CD4-positive, alpha-beta T cell treated with Interleukin-4 for 1 hour (primary cell): ENCODE results near the gene CASQ2.
A peak's percentile ranks its signal among the peaks of the same experiment; 100 is the strongest.

Source experiments
- DNase-seq, 2 donors: peaks; one replicate each; pipeline ENCODE4 v3.0.0-alpha.2; 2020 to 2022

Gene CASQ2

DNA sequence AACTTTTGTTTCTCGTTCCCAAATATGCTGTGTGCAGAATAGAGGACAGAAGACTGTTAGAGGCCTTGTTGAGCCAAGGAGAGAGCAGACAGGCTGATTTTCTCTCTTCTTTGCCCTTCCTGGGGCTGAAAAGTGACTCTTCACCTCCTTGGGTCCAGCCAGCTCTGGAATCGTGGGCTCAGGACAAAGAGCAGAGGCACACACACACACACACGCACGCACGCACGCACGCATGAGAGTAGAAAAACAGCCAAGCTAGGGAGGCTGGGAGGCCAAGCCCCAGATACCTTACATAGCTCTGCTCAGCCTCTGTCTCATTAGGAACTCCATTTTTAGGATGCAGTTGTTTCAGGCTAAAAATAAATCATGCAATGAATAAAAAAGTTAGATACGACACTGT, at the start of gene CASQ2:
TSS of gene CASQ2 (minus strand) at position 166 of the 400 bp plus-strand sequence. CDS start 173 bp downstream, outside the sequence.
- no peak for DNase-seq

- DNase-seq: no peak
Measured at GRCh38 chr1:115815694-115816093, 47.2 kb upstream of the CASQ2 start.

DNA sequence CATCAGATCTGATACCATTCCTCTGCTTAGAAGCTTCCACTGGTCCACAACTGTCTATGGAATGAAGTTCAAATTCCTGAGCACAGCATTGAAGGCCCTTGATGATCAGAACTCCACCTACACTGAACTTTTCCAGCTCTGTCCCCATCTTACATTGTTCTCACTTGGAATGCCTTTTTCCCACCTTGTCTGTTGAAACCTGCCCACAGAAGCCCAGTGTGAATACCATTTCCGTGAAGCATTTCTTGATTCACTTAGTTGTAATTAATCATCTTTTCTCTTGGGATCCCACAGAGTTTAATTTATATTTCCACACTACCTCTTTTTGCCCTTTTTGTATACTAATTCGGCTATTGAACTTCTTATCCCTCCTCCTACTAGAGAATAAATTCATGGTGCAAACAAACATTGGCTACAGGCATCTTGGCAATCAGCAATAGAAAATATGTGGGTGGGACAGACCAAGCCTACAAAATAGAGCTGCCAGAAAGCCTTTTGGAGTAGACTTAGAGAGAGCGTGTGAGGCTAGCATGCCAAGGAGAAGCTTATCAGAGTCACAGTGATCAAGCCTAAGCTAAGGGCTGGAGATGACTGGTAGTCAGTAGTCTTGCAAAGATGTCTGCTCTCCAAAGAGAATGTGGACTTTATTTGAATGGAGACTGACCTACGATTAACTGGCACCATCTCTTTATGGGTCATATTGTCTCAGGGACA, 46.3 kb upstream of the CASQ2 start:
- no peak for DNase-seq

DNA sequence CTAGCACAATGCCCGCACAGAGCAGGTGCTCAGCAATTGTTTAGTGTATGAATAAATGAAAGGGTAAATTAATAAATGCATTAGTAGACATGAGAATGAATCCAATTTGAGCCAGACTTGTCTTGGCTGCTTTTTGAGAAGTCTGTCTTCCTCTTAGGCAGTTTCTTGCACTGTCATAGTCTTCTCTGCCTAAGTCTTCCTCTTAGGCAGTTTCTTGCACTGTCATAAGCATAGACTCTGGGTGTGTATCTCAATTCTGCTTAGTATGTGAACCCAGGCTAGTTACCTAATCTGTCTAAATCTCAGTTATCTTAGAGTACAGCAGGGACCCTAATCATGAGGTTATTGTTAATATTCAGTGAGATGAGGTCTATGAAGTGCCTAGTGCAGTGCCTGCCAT, 45.2 kb upstream of the CASQ2 start:
- DNase-seq: no peak

- no peak for DNase-seq
Measured at GRCh38 chr1:115811140-115811828, 42.8 kb upstream of the CASQ2 start.

- DNase-seq: no peak
Measured at GRCh38 chr1:115810609-115811008, 42.1 kb upstream of the CASQ2 start.

GRCh38 chr1:115809847-115810246, 41.3 kb upstream of the CASQ2 start:
- no peak for DNase-seq

DNA sequence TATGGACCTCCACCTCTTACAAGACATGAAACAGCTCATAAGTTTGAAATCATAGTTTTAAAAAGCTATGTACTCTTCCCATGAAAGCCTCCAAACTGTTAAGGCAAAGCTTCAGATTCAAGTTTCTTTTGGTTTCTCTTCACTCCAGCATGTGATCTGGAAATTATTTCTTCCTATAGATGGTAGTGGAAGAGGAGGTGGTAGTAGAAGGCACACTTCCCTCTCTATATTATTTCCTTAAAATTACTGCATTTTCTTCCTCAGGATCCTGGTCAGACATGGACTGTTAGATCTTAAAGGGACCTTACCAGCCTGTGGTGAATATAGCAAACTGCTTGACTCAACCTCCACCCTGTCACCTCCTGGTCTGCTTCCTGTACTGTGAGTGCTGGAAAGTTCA, 40.6 kb upstream of the CASQ2 start:
- DNase-seq: no peak

- DNase-seq: peak; percentile 23 to 48
Measured at GRCh38 chr1:115807723-115808122, 39.2 kb upstream of the CASQ2 start.

- DNase-seq: no peak
Measured at GRCh38 chr1:115805597-115805996, 37.1 kb upstream of the CASQ2 start.

GRCh38 chr1:115802416-115802815, 33.9 kb upstream of the CASQ2 start:
- DNase-seq: no peak

GRCh38 chr1:115797486-115797885, 29.0 kb upstream of the CASQ2 start:
- DNase-seq: no peak

DNA sequence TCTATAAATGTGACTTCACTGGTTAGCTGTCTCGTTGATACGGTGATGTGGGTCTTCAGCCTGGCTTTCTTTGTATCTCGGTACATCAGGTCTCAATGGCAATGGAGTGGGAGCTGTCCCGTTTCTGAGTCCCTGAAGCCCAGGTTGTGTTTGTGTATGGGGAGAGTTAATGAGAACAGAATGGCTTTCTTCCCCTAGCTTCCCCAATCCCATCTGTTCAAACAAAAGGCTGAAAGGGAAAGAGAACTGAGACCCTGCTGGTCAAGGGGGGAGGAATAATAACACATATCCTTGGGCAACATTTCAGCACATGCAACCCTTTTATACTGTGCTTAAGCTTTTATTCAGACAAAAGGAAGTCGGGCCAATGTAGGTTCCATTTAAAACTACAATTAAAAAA, 28.4 kb upstream of the CASQ2 start:
- DNase-seq: no peak

DNA sequence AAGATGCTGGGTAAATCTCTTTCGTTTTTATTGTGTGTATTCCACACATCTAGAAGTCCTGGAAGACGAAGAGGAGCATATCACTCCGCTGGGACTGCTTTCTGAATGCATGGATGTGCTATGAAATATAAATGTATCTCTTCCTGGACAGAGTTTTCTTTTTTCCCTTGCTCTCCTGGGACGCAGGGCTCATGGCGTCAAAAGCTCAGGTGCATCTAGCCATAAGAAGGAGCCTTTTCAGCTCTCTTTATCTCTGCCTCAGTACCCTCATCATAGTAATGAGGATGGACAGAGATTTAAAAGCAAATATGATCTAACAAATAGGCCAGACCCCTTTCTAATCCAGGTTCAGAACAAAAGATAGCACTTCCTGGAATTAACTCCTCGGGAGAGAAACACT, 27.5 kb upstream of the CASQ2 start:
- DNase-seq: no peak

GRCh38 chr1:115794976-115795639, 26.6 kb upstream of the CASQ2 start:
- DNase-seq: no peak

DNA sequence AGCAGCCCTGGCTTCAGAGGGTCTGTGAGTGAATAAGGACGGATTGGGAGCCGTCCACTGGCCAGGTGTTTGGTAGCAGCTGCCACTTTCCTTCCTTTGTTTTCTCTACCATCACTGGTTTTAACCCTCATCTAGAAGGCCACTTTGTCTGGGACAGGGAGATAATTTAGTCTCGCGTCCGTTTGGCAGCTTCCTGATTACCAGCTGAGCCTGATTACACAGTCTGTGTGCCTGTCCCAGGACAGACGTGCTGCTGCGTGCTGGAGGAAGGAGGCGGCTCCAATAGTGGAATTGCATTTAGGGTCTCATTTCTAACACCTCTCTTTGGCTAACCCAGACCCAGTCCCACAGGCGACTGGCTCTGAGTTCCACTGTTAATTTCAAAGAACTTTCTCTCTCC, 24.6 kb upstream of the CASQ2 start:
- no peak for DNase-seq

- DNase-seq: no peak
Measured at GRCh38 chr1:115791816-115792215, 23.3 kb upstream of the CASQ2 start.

- no peak for DNase-seq
Measured at GRCh38 chr1:115790846-115791245, 22.3 kb upstream of the CASQ2 start.

- no peak for DNase-seq
Measured at GRCh38 chr1:115790356-115790755, 21.8 kb upstream of the CASQ2 start.

- DNase-seq: no peak
Measured at GRCh38 chr1:115783311-115783710, 14.8 kb upstream of the CASQ2 start.

DNA sequence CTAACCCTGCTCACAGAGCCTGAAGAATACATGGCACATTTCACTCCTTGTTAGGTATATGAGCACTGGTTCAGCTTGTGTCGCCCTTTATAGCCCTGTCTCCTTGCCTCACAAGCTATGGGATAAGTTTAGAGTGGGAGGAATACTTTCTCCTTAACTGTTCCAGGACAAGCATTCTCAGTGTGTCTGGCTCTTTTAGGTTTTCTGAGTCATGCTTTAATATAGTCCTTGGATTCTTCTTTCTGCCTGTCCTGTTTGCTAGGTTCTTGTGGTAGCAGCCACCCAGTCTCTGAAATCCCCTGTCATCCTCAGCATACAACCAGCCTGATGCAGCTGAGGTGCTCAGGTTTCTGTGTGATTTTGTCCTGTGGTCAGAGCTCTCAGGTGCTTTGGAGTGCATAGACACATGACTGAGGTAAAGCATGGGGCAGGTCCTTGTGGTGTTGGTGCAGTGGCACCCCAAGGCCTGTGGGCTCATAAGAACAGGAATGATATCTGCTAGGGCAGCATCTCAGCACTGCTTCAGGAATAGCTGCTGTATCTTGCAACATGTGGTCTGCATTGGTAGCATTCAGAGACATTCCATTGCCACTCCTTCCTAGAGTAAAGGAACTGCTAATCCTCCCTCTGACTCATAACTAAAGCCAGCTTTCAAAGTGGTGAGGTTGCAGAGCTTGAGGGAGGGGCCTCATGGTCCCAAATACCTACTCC, 14.2 kb upstream of the CASQ2 start:
- DNase-seq: no peak

- no peak for DNase-seq
Measured at GRCh38 chr1:115781851-115782250, 13.3 kb upstream of the CASQ2 start.

GRCh38 chr1:115781343-115781742, 12.8 kb upstream of the CASQ2 start:
- no peak for DNase-seq
